ENCODE results near the gene CNTLN. TPM values are rescaled to one million over a fixed set of nuclear protein-coding genes. Genes with fewer than 3 reads are reported as not detected.

The CNTLN gene
- total and polyA plus RNA-seq, 2 of the 8 experiments (the other 6 are each of a cell fraction or from before 2014, with no cell fraction given): 4.8 to 10.8 TPM

GRCh38 chr9:17425384-17425783 is 290.5 kb downstream of the CNTLN start:
- no peak for FAIRE-seq
- POLR2A ChIA-PET (ENCODE audit: partially characterized antibody): no interaction called here

More at GRCh38 chr9:17425384-17425783, 290.5 kb downstream of the CNTLN start:
- Histone ChIP-seq H3K23ac (ENCODE audit: insufficient read length) (no peak overlapping the region), H3K79me2 (ENCODE audit: control insufficient read depth in 1 of 2, insufficient read depth in 2 of 2, low read length in 2 of 2) (no peaks in the 10 kb centered on the region), H4K8ac (ENCODE audit: extremely low read depth, insufficient read depth, low read length) (no peak overlapping the region), H2BK15ac (ENCODE audit: low read length) (no peak overlapping the region), H4K91ac (replicated peaks; ENCODE audit: insufficient read length, low read length) (no peak overlapping the region), H3K18ac (ENCODE audit: extremely low read depth, low read length) (no peak overlapping the region), H3K4ac (replicated peaks; ENCODE audit: insufficient read length, low read depth, low read length) (no peak overlapping the region), H2BK12ac (ENCODE audit: low read depth, low read length) (no peak overlapping the region), H2AK5ac (ENCODE audit: low read depth, low read length) (no peak overlapping the region), H3K23me2 (ENCODE audit: low read depth, low read length) (no peaks in the 10 kb centered on the region), H3K4me3 (ENCODE audit: extremely low read depth in 1 of 4, insufficient read depth in 2 of 4, low read depth in 3 of 4, low read length in 4 of 4) (no peak overlapping the region), H4K5ac (ENCODE audit: insufficient read length, low read depth, low read length) (no peak overlapping the region), H4K20me1 (replicated peaks in 1 of 2; ENCODE audit: control insufficient read depth in 1 of 2, insufficient read depth in 2 of 2, low read length in 2 of 2) (no peaks in the 10 kb centered on the region), H3K27me3 (replicated peaks in 1 of 4; ENCODE audit: control insufficient read depth in 3 of 4, extremely low read depth in 1 of 4, insufficient read depth in 3 of 4, low read length in 3 of 4) (no peaks in the 10 kb centered on the region), H3K14ac (ENCODE audit: insufficient read length) (no peak overlapping the region), H2BK20ac (ENCODE audit: low read length) (no peak overlapping the region), H2AFZ (ENCODE audit: low read length) (no peak overlapping the region), H3K9me3 (ENCODE audit: insufficient read depth in 2 of 2, low read depth in 1 of 2, low read length in 1 of 2) (no peaks in the 10 kb centered on the region), H3K4me2 (ENCODE audit: insufficient read depth in 1 of 2, low read depth in 2 of 2, low read length in 2 of 2) (no peak overlapping the region), H3K36me3 (ENCODE audit: control insufficient read depth in 2 of 4, insufficient read depth in 4 of 4, low read length in 3 of 4) (no peaks in the 10 kb centered on the region), H3K79me1 (ENCODE audit: low read depth, low read length) (no peaks in the 10 kb centered on the region), H3K27ac (ENCODE audit: low read depth, low read length) (no peak overlapping the region), H2BK120ac (replicated peaks; ENCODE audit: low read depth, low read length) (no peak overlapping the region), H3K56ac (replicated peaks; ENCODE audit: insufficient read length, low read depth, low read length) (no peak overlapping the region), H2BK5ac (ENCODE audit: low read depth, low read length) (no peak overlapping the region), H3K4me1 (replicated peaks in 1 of 4; ENCODE audit: control insufficient read depth in 3 of 4, insufficient read depth in 4 of 4, low read length in 3 of 4) (no peaks in the 10 kb centered on the region), H3K9ac (replicated peaks in 1 of 4; ENCODE audit: extremely low read depth in 1 of 4, low read depth in 3 of 4, low read length in 3 of 4) (no peak overlapping the region)
- WGBS, 2 experiments (ENCODE audit: extremely low coverage in 1 of 2, insufficient coverage in 1 of 2, insufficient read length in 1 of 2, insufficient replicate concordance in 2 of 2, low coverage in 1 of 2, low lambda C conversion rate in 2 of 2, missing lambda C conversion rate in 1 of 2): 86% methylated on average over 2 of the region's 2 CpGs; no CpG with 5 or more reads in 1 of the 2 experiments
- no peak for DNase-seq (ENCODE audit: low read depth in 1 of 2, low spot score in 2 of 2)
- CTCF ChIA-PET (ENCODE audit: partially characterized antibody): no interaction called here
- no peak for TF ChIP-seq POLR2AphosphoS5 (IDR thresholded peaks at IDR 0.05; ENCODE audit: low read depth, low read length)
- no peak for TF ChIP-seq TAF7 (optimal IDR thresholded peaks at IDR 0.05; ENCODE audit: borderline replicate concordance, low read depth, low read length)
- TF ChIP-seq SP4 (IDR thresholded peaks at IDR 0.05; ENCODE audit: low read length): no peak
- TF ChIP-seq RXRA (IDR thresholded peaks at IDR 0.05; ENCODE audit: insufficient read depth, low read depth, low read length): no peak
- TF ChIP-seq YY1 (IDR thresholded peaks at IDR 0.05; ENCODE audit: low read depth, low read length): no peak
- TF ChIP-seq FOSL1 (IDR thresholded peaks at IDR 0.05; ENCODE audit: insufficient read depth, low read depth, low read length): no peak
- no peak for TF ChIP-seq SP2 (IDR thresholded peaks at IDR 0.05; ENCODE audit: low read length)
- no peak for TF ChIP-seq BRCA1 (IDR thresholded peaks at IDR 0.05; ENCODE audit: low read depth, low read length)
- no peak for TF ChIP-seq POU5F1 (IDR thresholded peaks at IDR 0.05; ENCODE audit: low read depth, low read length)
- no peak for TF ChIP-seq EZH2 (IDR thresholded peaks at IDR 0.05; ENCODE audit: low read depth, low read length, severe bottlenecking)
- TF ChIP-seq EGR1 (IDR thresholded peaks at IDR 0.05; ENCODE audit: borderline replicate concordance, low read depth, low read length): no peak
- no peak for TF ChIP-seq NANOG (IDR thresholded peaks at IDR 0.05; ENCODE audit: insufficient read depth, low read depth, low read length, poor library complexity, severe bottlenecking)
- TF ChIP-seq NRF1 (IDR thresholded peaks at IDR 0.05; ENCODE audit: low read depth, low read length): no peak
- no peak for TF ChIP-seq JUN (IDR thresholded peaks at IDR 0.05; ENCODE audit: low read depth, low read length)
- TF ChIP-seq CHD1 (IDR thresholded peaks at IDR 0.05; ENCODE audit: low read depth, low read length): no peak
